Ascending aorta (tissue), 2 donors: ENCODE data around the gene GLRX3. TPM values are rescaled to one million over a fixed set of nuclear protein-coding genes. Genes with fewer than 3 reads are reported as not detected.
"Not testable (repeated sequence)": the region's sequence is repeated elsewhere in the genome, so short reads cannot be mapped to it uniquely, and the experiment has no call there.

Source experiments
- DNase-seq, 2 donors: peaks; one replicate each; pipeline ENCODE4 v3.0.0-alpha.2; 2019; ENCODE audit warnings: low spot score in 2 of 2
- H3K27ac ChIP-seq, 2 donors: fragments of 200-600 bp; sonication (generic); one replicate each; pipeline ENCODE4 v1.5.1; 2016 to 2017; ENCODE audit warnings: mild to moderate bottlenecking in 1 of 2
- H3K27me3 ChIP-seq: fragments of 200-600 bp; sonication (generic); one replicate; pipeline ENCODE4 v1.5.1; 2017
- H3K36me3 ChIP-seq, 2 donors: fragments of 200-600 bp; sonication (generic); one replicate each; pipeline ENCODE4 v1.5.1; 2016
- H3K4me1 ChIP-seq, 2 donors: fragments of 200-600 bp; sonication (generic); one replicate each; pipeline ENCODE4 v1.5.1; 2016 to 2017; ENCODE audit warnings: mild to moderate bottlenecking in 1 of 2
- H3K4me3 ChIP-seq, 2 donors: fragments of 200-600 bp; sonication (generic); one replicate each; pipeline ENCODE4 v1.5.1; 2016 to 2017; ENCODE audit warnings: mild to moderate bottlenecking in 1 of 2
- H3K9me3 ChIP-seq, 2 donors: fragments of 200-600 bp; sonication (generic); one replicate each; pipeline ENCODE4 v1.5.1; 2016
- intact Hi-C: fragments of 100-400 bp; cut with DNase I; formaldehyde crosslinking; loops from one replicate; pipeline ENCODE4 v1.15.1; 2023
- total RNA-seq: library from RNA; depleted of rRNA; stranded (reverse); fragments of >200 nt; gene quantifications from one replicate; pipeline ENCODE4 v1.1.0, GENCODE V29; 2016
- TF ChIP-seq, protein P1 (sequence below), 3 experiments: fragments of 200-600 bp in 2 of 3; fragments of 450-650 bp in 1 of 3; sonication (generic) in 2 of 3; IDR thresholded peaks; one replicate each; pipeline ENCODE4 v1.5.1; 2016 to 2019; ENCODE audit warnings: antibody characterized with exemption in 3 of 3, mild to moderate bottlenecking in 1 of 3, moderate library complexity in 1 of 3

GLRX3 gene
- total RNA-seq, 1 donor from 2014 or later: 30.7 TPM

DNA sequence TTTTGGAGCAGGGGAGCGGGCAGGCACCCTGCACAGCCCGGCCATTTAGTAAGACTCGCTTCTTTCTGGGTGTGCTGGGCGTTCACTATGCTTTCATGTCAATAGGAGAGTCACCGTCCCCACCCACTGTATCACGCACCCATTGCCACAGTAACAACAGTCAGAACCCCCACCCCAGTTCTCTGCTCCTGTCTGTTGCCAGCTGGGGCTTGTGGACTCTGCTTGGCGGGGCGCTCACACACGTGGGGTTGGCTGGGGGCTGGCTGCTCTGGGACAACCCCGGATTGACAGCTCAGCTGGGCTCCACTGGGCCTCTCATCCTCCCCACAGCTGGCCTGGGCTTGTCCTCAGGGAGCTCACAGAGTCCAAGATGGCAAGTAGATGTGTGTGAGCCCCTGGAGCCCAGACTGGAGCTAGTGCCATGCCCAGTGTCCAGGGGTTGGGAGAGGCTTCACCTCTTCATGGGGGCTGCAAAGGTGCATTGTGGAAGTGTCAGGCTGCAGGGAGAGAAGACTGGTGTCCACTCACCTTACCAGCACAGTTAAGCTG is 59.6 kb downstream of the GLRX3 start:
- Histone ChIP-seq H3K4me1 (peaks cover under 1 to 1% of the 10 kb centered on the region in 2 donors), H3K27me3 (no peaks in the 10 kb centered on the region), H3K27ac (no peak overlapping the region), H3K9me3 (no peaks in the 10 kb centered on the region), H3K36me3 (no peaks in the 10 kb centered on the region), H3K4me3 (no peak overlapping the region)
- TF ChIP-seq, protein P1, sequence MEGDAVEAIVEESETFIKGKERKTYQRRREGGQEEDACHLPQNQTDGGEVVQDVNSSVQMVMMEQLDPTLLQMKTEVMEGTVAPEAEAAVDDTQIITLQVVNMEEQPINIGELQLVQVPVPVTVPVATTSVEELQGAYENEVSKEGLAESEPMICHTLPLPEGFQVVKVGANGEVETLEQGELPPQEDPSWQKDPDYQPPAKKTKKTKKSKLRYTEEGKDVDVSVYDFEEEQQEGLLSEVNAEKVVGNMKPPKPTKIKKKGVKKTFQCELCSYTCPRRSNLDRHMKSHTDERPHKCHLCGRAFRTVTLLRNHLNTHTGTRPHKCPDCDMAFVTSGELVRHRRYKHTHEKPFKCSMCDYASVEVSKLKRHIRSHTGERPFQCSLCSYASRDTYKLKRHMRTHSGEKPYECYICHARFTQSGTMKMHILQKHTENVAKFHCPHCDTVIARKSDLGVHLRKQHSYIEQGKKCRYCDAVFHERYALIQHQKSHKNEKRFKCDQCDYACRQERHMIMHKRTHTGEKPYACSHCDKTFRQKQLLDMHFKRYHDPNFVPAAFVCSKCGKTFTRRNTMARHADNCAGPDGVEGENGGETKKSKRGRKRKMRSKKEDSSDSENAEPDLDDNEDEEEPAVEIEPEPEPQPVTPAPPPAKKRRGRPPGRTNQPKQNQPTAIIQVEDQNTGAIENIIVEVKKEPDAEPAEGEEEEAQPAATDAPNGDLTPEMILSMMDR (IDR thresholded peaks at IDR 0.05): no peak
- no peak for DNase-seq
- intact Hi-C loops: no loop called here

DNA sequence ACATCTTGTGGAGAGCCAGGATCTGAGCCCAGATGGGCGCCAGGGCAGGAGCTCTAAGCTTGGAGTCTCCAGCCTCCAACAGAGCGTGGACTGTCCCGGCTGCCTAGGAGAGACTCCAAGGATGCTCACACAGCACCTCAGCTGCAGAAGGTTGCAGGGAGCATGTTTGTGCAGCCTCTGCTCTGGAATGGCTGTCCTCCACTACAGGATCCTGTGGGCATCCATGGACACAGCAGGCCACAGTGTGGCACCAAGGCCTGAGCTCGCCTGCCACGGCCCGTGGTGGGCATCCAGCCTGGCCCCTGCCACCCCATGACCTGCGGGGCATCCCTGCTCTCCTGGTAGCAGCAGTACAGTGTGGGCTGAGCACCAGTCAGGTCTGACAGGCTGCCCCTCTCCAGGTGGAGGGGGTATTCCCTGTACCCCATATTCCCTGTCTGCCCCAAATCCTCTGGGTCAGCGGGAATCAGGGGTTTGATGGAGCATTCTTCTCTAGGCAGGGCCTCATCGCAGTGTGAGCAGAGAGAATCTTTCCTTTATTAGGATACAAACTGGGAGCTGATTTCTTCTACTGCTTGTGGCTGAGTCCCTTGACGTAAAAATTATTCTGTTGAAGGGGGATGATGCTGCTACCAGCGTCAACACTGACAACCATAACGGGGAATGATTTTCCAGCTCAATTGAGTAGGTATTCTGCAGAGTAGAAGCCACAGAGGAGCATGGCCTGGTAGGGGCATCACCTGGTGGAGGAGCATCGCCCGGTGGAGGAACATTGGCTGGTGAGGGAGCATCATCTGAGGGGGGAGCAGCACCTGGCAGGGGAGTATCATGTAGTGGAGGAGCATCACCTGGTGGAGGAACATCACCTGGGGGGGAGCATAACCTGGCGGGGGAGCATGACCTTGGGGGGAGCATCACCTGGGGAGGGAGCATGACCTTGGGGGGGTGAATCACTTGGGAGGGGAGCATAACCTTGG is 60.6 kb downstream of the GLRX3 start:
- no peak for DNase-seq
- H3K27ac ChIP-seq: no peak overlapping the region
- intact Hi-C loops: no loop called here
- H3K4me1 ChIP-seq: no peaks in the 10 kb centered on the region
- H3K27me3 ChIP-seq: no peaks in the 10 kb centered on the region
- TF ChIP-seq, protein P1 (IDR thresholded peaks at IDR 0.05): no peak
- H3K9me3 ChIP-seq: no peaks in the 10 kb centered on the region
- no peak overlapping the region for H3K4me3 ChIP-seq
- H3K36me3 ChIP-seq: no peaks in the 10 kb centered on the region

DNA sequence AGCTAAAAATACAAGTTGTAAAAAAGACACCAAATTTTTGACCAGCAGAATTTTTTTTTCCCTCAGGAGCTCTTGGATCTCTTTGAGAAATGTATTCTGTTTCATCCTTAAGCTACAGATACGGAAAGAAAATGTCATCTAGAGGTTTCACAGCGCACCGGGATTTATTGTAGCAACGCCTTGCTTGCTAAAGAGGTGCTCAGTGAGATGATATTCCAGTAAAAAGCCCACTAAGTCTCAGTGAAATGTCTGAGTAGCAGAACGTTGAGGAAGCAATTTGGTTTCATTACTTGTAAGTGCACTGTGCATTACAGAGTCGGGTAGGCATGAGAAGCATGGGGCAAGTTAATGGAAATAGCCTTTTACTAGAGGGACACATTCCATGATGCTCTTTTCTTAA is 62.5 kb downstream of the GLRX3 start:
- intact Hi-C loops: no loop called here
- no peak overlapping the region for H3K27ac ChIP-seq
- H3K4me3 ChIP-seq: no peak overlapping the region

DNA sequence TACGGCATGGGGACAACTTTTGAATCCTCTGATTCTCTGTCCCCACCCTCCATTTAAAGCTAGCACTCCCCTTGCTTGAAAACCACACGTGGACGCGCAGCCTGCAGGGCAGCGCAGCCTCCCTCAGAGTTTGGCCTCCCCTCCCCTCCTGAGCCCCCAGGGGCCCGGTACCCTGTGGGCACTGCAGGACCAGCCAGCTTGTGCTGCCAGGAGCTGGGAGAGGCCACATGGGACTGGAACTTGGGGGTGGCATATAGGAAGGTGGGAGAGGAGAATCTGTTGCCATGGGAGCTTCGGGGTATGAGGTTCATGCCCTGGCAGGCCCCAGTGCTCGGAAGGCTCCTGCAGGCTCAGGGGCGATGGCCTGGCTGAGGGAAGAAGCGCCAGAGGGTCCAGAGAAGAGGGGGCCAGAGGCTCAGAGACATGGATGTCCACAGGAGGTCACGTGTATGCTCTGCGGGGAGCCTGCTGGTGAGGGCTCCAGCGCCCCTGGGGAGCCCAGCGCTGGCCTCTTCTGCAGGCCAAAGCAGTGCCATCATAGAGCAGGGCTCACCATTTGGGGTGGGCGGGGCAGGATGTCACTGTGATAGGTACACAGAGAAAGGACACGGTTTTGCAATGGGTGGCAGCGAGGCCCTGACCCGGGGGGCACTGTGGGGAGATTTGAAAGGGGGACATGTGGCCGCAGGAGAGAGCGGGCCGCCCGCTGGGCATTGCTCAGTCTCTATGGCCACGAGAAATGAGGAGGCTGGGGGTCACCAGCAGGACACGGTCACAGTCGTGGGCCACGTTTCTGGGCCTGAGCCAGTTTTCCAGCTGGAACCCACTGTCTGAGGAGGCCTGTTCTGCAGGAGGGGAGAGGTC is 64.2 kb downstream of the GLRX3 start:
- Histone ChIP-seq H3K27ac (no peak overlapping the region), H3K36me3 (no peaks in the 10 kb centered on the region), H3K27me3 (no peaks in the 10 kb centered on the region), H3K9me3 (no peaks in the 10 kb centered on the region), H3K4me1 (no peaks in the 10 kb centered on the region), H3K4me3 (no peak overlapping the region)
- TF ChIP-seq, protein P1 (IDR thresholded peaks at IDR 0.05): no peak
- intact Hi-C loops: loop anchor here (1.0 kb wide), 1 partner anchor 8 kb away; no protein-coding TSS in a partner anchor
- no peak for DNase-seq

More for the DNA sequence above, 62.5 kb downstream of the GLRX3 start:
- Histone ChIP-seq H3K4me1 (no peaks in the 10 kb centered on the region), H3K36me3 (no peaks in the 10 kb centered on the region), H3K27me3 (no peaks in the 10 kb centered on the region), H3K9me3 (no peaks in the 10 kb centered on the region)
- TF ChIP-seq, protein P1 (IDR thresholded peaks at IDR 0.05): no peak
- DNase-seq: no peak

DNA sequence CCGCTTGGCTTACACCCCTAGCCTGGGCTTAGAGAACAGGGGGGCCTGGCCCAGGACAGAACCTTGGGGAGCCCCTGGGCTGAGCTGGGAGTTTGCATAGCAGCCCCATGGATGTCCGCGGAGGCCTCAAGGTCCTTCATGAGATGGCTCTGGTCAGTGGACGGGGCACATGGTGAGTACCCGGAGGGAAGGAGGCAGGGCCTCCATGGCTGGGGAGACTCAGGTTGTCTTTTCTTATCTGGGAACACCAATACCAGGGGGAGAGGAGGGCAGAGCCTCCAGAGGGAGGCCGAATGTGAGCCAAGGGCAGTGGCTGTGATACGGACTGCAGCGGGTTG is 64.8 kb downstream of the GLRX3 start:
- no peaks in the 10 kb centered on the region for H3K27me3 ChIP-seq
- no peaks in the 10 kb centered on the region for H3K4me1 ChIP-seq
- TF ChIP-seq, protein P1 (IDR thresholded peaks at IDR 0.05): no peak
- DNase-seq: no peak
- no peaks in the 10 kb centered on the region for H3K36me3 ChIP-seq
- H3K9me3 ChIP-seq: no peaks in the 10 kb centered on the region
- intact Hi-C loops: no loop called here
- H3K27ac ChIP-seq: no peak overlapping the region
- no peak overlapping the region for H3K4me3 ChIP-seq

DNA sequence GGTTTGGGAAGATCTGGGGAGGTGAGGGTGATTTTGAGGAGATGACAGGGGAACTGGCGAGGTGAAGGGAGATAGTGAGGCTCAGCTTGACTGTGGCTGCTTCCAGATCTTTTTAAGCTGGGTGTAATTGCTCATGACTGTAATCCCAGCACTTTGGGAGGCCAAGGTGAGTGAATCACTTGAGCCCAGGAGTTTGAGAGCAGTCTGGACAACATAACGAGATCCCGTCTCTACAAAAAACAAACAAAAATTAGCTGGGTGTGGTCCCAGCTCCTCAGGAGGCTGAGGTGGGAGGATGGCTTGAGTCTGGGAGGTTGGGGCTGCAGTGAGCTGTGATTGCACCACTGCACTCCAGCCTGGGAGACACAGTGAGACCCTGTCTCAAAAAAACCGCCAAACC is 66.0 kb downstream of the GLRX3 start:
- H3K27ac ChIP-seq, H3K9me3 ChIP-seq, intact Hi-C loops, H3K36me3 ChIP-seq, H3K4me1 ChIP-seq, H3K27me3 ChIP-seq, H3K4me3 ChIP-seq, DNase-seq: not testable (repeated sequence)
